IMR-90 (cell line): ENCODE results near the gene GNL1. TPM values are rescaled to one million over a fixed set of nuclear protein-coding genes. Genes with fewer than 3 reads are reported as not detected.
A peak's percentile ranks its signal among the peaks of the same experiment; 100 is the strongest.

Experiments
- ATAC-seq: fragments of 200-7000 bp; cut with Tn5 transposase; 2 replicates; pipeline ENCODE4 v1.9.1; 2020; ENCODE audit warnings: low read depth, mild to moderate bottlenecking, moderate library complexity
- BruUV-seq: library from RNA; stranded (reverse); fragments of 400-500 nt; replicated peaks from 2 replicates; lab custom pipeline; 2021; lab: Mats Ljungman, UMichigan
- CTCF ChIA-PET: fragments of 300-600 bp; formaldehyde crosslinking; extraction: SDS; loops from one replicate; lab custom pipeline; 2021; ENCODE audit warnings: antibody characterized with exemption; lab: Yijun Ruan, JAX
- POLR2A ChIA-PET: fragments of 300-600 bp; sonication (Branson Sonifier 250); formaldehyde crosslinking; loops from one replicate; lab custom pipeline; 2022; ENCODE audit warnings: antibody characterized with exemption; ENCODE audit not compliant: unreplicated experiment; lab: Charles Lee
- DNase-seq: peaks from one replicate; pipeline ENCODE4 v3.0.0; 2013
- H2AFZ ChIP-seq: replicated peaks from 2 replicates; pipeline ENCODE3; 2013; ENCODE audit warnings: low read length, mild to moderate bottlenecking; ENCODE audit not compliant: poor library complexity
- H2AK5ac ChIP-seq: 2 replicates; pipeline ENCODE4 v1.6.1; 2013; ENCODE audit warnings: low read depth, low read length, inconsistent platforms
- H2AK9ac ChIP-seq: replicated peaks from 2 replicates; pipeline ENCODE3; 2013; ENCODE audit warnings: mild to moderate bottlenecking, low read depth, low read length, moderate library complexity; ENCODE audit not compliant: poor library complexity
- H2BK120ac ChIP-seq: 2 replicates; pipeline ENCODE4 v1.6.1; 2013; ENCODE audit warnings: low read depth, low read length, inconsistent platforms
- H2BK15ac ChIP-seq: 3 replicates; pipeline ENCODE4 v1.6.1; 2013; ENCODE audit warnings: low read depth, low read length, inconsistent platforms
- H2BK20ac ChIP-seq: 2 replicates; pipeline ENCODE4 v1.6.1; 2013; ENCODE audit warnings: low read depth, mild to moderate bottlenecking, inconsistent platforms, low read length, moderate library complexity
- H2BK5ac ChIP-seq: 2 replicates; pipeline ENCODE4 v1.6.1; 2013; ENCODE audit warnings: mild to moderate bottlenecking, low read depth, low read length, inconsistent platforms; ENCODE audit not compliant: poor library complexity, severe bottlenecking
- H3K14ac ChIP-seq: replicated peaks from 2 replicates; pipeline ENCODE4 v1.6.1; 2013; ENCODE audit warnings: low read depth, low read length, inconsistent platforms
- H3K18ac ChIP-seq: 2 replicates; pipeline ENCODE4 v1.6.1; 2013; ENCODE audit warnings: low read depth, low read length, control low read depth
- H3K23ac ChIP-seq: 2 replicates; pipeline ENCODE4 v1.6.1; 2013; ENCODE audit warnings: low read depth, low read length, inconsistent platforms
- H3K27ac ChIP-seq: 2 replicates; pipeline ENCODE4 v1.5.1; 2013; ENCODE audit warnings: mild to moderate bottlenecking, control low read depth, low read length; ENCODE audit not compliant: insufficient read depth
- H3K27me3 ChIP-seq: 2 replicates; pipeline ENCODE4 v1.6.1; 2013; ENCODE audit warnings: low read length; ENCODE audit not compliant: control insufficient read depth, insufficient read depth
- H3K36me3 ChIP-seq: 2 replicates; pipeline ENCODE4 v1.6.1; 2013; ENCODE audit warnings: low read length, mixed read lengths; ENCODE audit not compliant: control insufficient read depth, insufficient read depth
- H3K4ac ChIP-seq: 2 replicates; pipeline ENCODE4 v1.6.1; 2013; ENCODE audit warnings: low read depth, low read length, inconsistent platforms
- H3K4me1 ChIP-seq: 2 replicates; pipeline ENCODE4 v1.6.1; 2013; ENCODE audit warnings: low read length, mixed read lengths; ENCODE audit not compliant: control insufficient read depth, insufficient read depth
- H3K4me2 ChIP-seq: 2 replicates; pipeline ENCODE4 v1.6.1; 2013; ENCODE audit warnings: low read depth, mild to moderate bottlenecking, control low read depth, low read length, moderate library complexity
- H3K4me3 ChIP-seq: 2 replicates; pipeline ENCODE4 v1.5.1; 2013; ENCODE audit warnings: low read depth, mild to moderate bottlenecking, control low read depth, low read length, moderate library complexity; ENCODE audit not compliant: insufficient read depth
- H3K56ac ChIP-seq: 2 replicates; pipeline ENCODE4 v1.6.1; 2013; ENCODE audit warnings: low read length, inconsistent platforms; ENCODE audit not compliant: insufficient read depth; ENCODE audit errors: extremely low read depth
- H3K79me1 ChIP-seq, 2 experiments: 2 replicates each; pipeline ENCODE4 v1.6.1; 2013; ENCODE audit warnings: low read length in 2 of 2, inconsistent platforms in 1 of 2, low read depth in 1 of 2
- H3K9ac ChIP-seq: 2 replicates; pipeline ENCODE4 v1.6.1; 2013; ENCODE audit warnings: low read depth, low read length, control low read depth
- H3K9me1 ChIP-seq: 2 replicates; pipeline ENCODE4 v1.6.1; 2013; ENCODE audit warnings: low read length, inconsistent platforms; ENCODE audit not compliant: insufficient read depth
- H3K9me3 ChIP-seq: 2 replicates; pipeline ENCODE4 v1.6.1; 2013; ENCODE audit warnings: low read length; ENCODE audit not compliant: control insufficient read depth, insufficient read depth
- H4K20me1 ChIP-seq: 2 replicates; pipeline ENCODE4 v1.6.1; 2013; ENCODE audit warnings: low read length, inconsistent platforms; ENCODE audit not compliant: insufficient read depth
- H4K5ac ChIP-seq: 2 replicates; pipeline ENCODE4 v1.6.1; 2013; ENCODE audit warnings: mild to moderate bottlenecking, low read depth, low read length, control low read depth
- H4K8ac ChIP-seq, 2 experiments: 2 replicates each; pipeline ENCODE4 v1.6.1; 2013; ENCODE audit warnings: low read depth in 2 of 2, low read length in 2 of 2, control low read depth in 1 of 2, inconsistent platforms in 1 of 2
- H4K91ac ChIP-seq: 2 replicates; pipeline ENCODE4 v1.6.1; 2013; ENCODE audit warnings: low read depth, low read length, inconsistent platforms; ENCODE audit not compliant: insufficient read depth
- FOS ChIP-seq: fragments of 150-350 bp; IDR thresholded peaks from 2 replicates; pipeline ENCODE4 v1.6.1; 2016; ENCODE audit warnings: low read depth, low read length
- MAZ ChIP-seq: IDR thresholded peaks from 2 replicates; pipeline ENCODE4 v1.6.1; 2012; ENCODE audit warnings: low read depth, mild to moderate bottlenecking, low read length, improper control_type of control experiment, moderate library complexity, borderline replicate concordance
- MXI1 ChIP-seq: IDR thresholded peaks from 2 replicates; pipeline ENCODE4 v1.6.1; 2012; ENCODE audit warnings: low read depth, mild to moderate bottlenecking, low read length, moderate library complexity, borderline replicate concordance
- NFE2L2 ChIP-seq: fragments of 150-350 bp; IDR thresholded peaks from 2 replicates; pipeline ENCODE4 v1.6.1; 2016; ENCODE audit warnings: low read depth, mild to moderate bottlenecking, low read length
- POLR2A ChIP-seq: IDR thresholded peaks from 2 replicates; pipeline ENCODE4 v1.6.1; 2012; ENCODE audit warnings: mild to moderate bottlenecking, low read depth, low read length
- RAD21 ChIP-seq: IDR thresholded peaks from 2 replicates; pipeline ENCODE4 v1.6.1; 2012; ENCODE audit warnings: low read length, improper control_type of control experiment
- USF2 ChIP-seq: fragments of 150-350 bp; IDR thresholded peaks from 2 replicates; pipeline ENCODE4 v1.6.1; 2017; ENCODE audit warnings: mild to moderate bottlenecking, antibody characterized with exemption, low read length, low read depth
- WGBS, 2 experiments: methylation state at CpG; one replicate each; pipeline versions ENCODE4 v1.1.5 to v1.1.7; 2013; ENCODE audit warnings: missing lambda C conversion rate in 2 of 2; ENCODE audit not compliant: insufficient read length in 1 of 2; ENCODE audit errors: extremely low coverage in 2 of 2; 5-methylcytosine and 5-hydroxymethylcytosine counted together
- dilution Hi-C: fragments of 300-500 bp; cut with HindIII; formaldehyde crosslinking; loops from one replicate; pipeline ENCODE4 v1.14.3; 2018; ENCODE audit warnings: low sequenced_read_pairs; ENCODE audit not compliant: unreplicated experiment
- in situ Hi-C: fragments of 300-500 bp; cut with MboI; formaldehyde crosslinking; loops from 3 replicates; pipeline ENCODE4 v1.14.3; 2019; ENCODE audit warnings: low sequenced_read_pairs, inconsistent platforms, mixed read lengths
- intact Hi-C: fragments of 100-400 bp; cut with micrococcal nuclease; formaldehyde crosslinking; loops from 2 replicates; pipeline ENCODE4 v1.10.0; 2022
- polyA plus RNA-seq, 3 experiments: library from polyadenylated mRNA; depleted of rRNA; stranded (reverse); fragments of >200 nt; gene quantifications; 2 replicates each; pipeline ENCODE4 v1.2.3, GENCODE V29; 2012; ENCODE audit warnings: low replicate concordance in 1 of 3
- total RNA-seq: library from RNA; depleted of rRNA; stranded (reverse); fragments of >200 nt; gene quantifications from 2 replicates; pipeline ENCODE4 v1.2.3, GENCODE V29; 2012
- TF ChIP-seq, protein P1 (sequence below): fragments of 150-350 bp; IDR thresholded peaks from 2 replicates; pipeline ENCODE4 v1.6.1; 2016; ENCODE audit warnings: low read depth, mild to moderate bottlenecking, low read length, moderate library complexity, borderline replicate concordance
- TF ChIP-seq, protein P2 (sequence below): conservative IDR thresholded peaks from 2 replicates; pipeline ENCODE4 v1.5.1; 2012; ENCODE audit warnings: mild to moderate bottlenecking, low read depth, low read length, improper control_type of control experiment

The GNL1 gene
- total and polyA plus RNA-seq, 2 of the 4 experiments (the other 2 are of a cell fraction): 40.5 to 44.0 TPM

DNA sequence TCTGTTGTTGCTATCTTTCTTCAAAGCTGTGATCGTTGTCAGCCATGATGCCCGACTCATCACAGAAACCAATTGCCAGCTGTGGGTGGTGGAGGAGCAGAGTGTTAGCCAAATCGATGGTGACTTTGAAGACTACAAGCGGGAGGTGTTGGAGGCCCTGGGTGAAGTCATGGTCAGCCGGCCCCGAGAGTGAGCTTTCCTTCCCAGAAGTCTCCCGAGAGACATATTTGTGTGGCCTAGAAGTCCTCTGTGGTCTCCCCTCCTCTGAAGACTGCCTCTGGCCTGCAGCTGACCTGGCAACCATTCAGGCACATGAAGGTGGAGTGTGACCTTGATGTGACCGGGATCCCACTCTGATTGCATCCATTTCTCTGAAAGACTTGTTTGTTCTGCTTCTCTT lies 34.2 kb upstream of the GNL1 start:
- H3K9ac ChIP-seq: no peak overlapping the region; the same call in 1 of the 2 replicates
- CTCF ChIA-PET: interaction anchor here (0.8 to 1.4 kb wide), 2 partner anchors 21 to 45 kb away, joined by 3 read pairs; no protein-coding TSS in a partner anchor
- dilution Hi-C loops: no loop called here

More for the DNA sequence above, 34.2 kb upstream of the GNL1 start:
- peak overlapping the region; percentile 24; the same call in 1 of the 2 replicates for H3K18ac ChIP-seq
- no peaks in the 10 kb centered on the region for H3K27me3 ChIP-seq
- H3K4me3 ChIP-seq: no peak overlapping the region
- H3K9me1 ChIP-seq: no peaks in the 10 kb centered on the region; the same call in 1 of the 2 replicates
- TF ChIP-seq RAD21 (no peak), FOS (no peak), MXI1 (no peak), USF2 (no peak), NFE2L2 (no peak), POLR2A (no peak), MAZ (no peak)
- TF ChIP-seq, protein P1, sequence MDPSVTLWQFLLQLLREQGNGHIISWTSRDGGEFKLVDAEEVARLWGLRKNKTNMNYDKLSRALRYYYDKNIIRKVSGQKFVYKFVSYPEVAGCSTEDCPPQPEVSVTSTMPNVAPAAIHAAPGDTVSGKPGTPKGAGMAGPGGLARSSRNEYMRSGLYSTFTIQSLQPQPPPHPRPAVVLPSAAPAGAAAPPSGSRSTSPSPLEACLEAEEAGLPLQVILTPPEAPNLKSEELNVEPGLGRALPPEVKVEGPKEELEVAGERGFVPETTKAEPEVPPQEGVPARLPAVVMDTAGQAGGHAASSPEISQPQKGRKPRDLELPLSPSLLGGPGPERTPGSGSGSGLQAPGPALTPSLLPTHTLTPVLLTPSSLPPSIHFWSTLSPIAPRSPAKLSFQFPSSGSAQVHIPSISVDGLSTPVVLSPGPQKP: no peak
- TF ChIP-seq, protein P2, sequence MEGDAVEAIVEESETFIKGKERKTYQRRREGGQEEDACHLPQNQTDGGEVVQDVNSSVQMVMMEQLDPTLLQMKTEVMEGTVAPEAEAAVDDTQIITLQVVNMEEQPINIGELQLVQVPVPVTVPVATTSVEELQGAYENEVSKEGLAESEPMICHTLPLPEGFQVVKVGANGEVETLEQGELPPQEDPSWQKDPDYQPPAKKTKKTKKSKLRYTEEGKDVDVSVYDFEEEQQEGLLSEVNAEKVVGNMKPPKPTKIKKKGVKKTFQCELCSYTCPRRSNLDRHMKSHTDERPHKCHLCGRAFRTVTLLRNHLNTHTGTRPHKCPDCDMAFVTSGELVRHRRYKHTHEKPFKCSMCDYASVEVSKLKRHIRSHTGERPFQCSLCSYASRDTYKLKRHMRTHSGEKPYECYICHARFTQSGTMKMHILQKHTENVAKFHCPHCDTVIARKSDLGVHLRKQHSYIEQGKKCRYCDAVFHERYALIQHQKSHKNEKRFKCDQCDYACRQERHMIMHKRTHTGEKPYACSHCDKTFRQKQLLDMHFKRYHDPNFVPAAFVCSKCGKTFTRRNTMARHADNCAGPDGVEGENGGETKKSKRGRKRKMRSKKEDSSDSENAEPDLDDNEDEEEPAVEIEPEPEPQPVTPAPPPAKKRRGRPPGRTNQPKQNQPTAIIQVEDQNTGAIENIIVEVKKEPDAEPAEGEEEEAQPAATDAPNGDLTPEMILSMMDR: no peak
- H2AK9ac ChIP-seq: peak overlapping the region; percentile 17
- BruUV-seq: TSS peak; percentile 78
- H2BK5ac ChIP-seq: peak overlapping the region; percentile 16
- intact Hi-C loops (no loop called here), in situ Hi-C loops (no loop called here)
- no peak overlapping the region; the same call in 1 of the 2 replicates for H2AK5ac ChIP-seq
- ATAC-seq: peak; percentile 12
- no peak overlapping the region for H3K4me2 ChIP-seq
- no peak overlapping the region; the same call in 1 of the 2 replicates for H3K14ac ChIP-seq
- no peak overlapping the region for H3K56ac ChIP-seq
- H2BK120ac ChIP-seq: no peak overlapping the region
- POLR2A ChIA-PET: interaction anchor here (0.6 kb wide), 1 partner anchor 93 kb away, joined by 3 read pairs; no protein-coding TSS in a partner anchor
- peaks cover 7% of the 10 kb centered on the region for H3K4me1 ChIP-seq
- H3K79me1 ChIP-seq: peaks cover 16 to 18% of the 10 kb centered on the region in 2 experiments
- H3K9me3 ChIP-seq: no peaks in the 10 kb centered on the region
- peak overlapping the region; percentile 85; the same call in 1 of the 2 replicates for H3K27ac ChIP-seq
- 0 out of 2 replicates have a peak overlapping the region, but pooled peaks have one; percentile 2 for H4K91ac ChIP-seq
- no peak overlapping the region; the same call in 1 of the 2 replicates for H3K23ac ChIP-seq
- DNase-seq: no peak
- WGBS, 2 experiments: 100% methylated on average over 4 of the region's 8 CpGs; no CpG with 5 or more reads in 1 of the 2 experiments
- H2AFZ ChIP-seq: no peak overlapping the region
- H4K8ac ChIP-seq: peak overlapping the region in 1 of 2 experiments; percentile 20; a peak in 2 of 4 replicates
- H3K4ac ChIP-seq: peak overlapping the region; percentile 41
- no peak overlapping the region for H2BK15ac ChIP-seq
- no peak overlapping the region for H2BK20ac ChIP-seq
- H4K5ac ChIP-seq: peak overlapping the region; percentile 44; the same call in 1 of the 2 replicates
- peaks cover 59% of the 10 kb centered on the region for H3K36me3 ChIP-seq
- H4K20me1 ChIP-seq: peaks cover 5% of the 10 kb centered on the region; the same call in 1 of the 2 replicates
